ENCODE measurements around the gene CCT6A.
"Not testable (repeated sequence)": the region's sequence is repeated elsewhere in the genome, so short reads cannot be mapped to it uniquely, and the experiment has no call there.

The CCT6A gene

DNA sequence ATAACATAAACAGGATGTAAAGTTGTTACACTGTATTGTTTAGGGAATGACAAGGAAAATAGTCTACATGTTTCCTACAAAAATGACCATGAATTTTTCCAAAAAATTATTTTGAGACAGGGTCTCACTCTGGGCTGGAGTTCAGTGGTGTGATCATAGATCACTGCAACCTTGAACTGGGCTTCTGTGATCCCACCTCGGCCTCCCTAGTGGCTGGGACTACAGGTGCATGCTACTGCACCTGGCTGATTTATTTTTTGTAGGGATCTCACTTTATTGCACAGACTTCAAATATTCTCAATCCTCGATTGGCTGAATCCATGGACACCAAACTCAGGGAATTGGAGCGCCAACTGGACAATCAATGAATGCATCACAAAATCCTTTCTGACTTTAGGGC is 48.1 kb downstream of the CCT6A start:
- H3K27me3 Mint-ChIP-seq, result no peaks in the 10 kb centered on the region
- H3K9me3 Mint-ChIP-seq, result no peaks in the 10 kb centered on the region
- no peak overlapping the region for H3K27ac Mint-ChIP-seq
- no peak overlapping the region for H3K4me3 Mint-ChIP-seq
- no peak for ATAC-seq (replicated peaks)
- peaks cover 17 to 35% of the 10 kb centered on the region in 2 donors for H3K36me3 Mint-ChIP-seq
- peaks cover 6 to 8% of the 10 kb centered on the region in 2 donors for H3K4me1 Mint-ChIP-seq
- DNase-seq, result no peak

DNA sequence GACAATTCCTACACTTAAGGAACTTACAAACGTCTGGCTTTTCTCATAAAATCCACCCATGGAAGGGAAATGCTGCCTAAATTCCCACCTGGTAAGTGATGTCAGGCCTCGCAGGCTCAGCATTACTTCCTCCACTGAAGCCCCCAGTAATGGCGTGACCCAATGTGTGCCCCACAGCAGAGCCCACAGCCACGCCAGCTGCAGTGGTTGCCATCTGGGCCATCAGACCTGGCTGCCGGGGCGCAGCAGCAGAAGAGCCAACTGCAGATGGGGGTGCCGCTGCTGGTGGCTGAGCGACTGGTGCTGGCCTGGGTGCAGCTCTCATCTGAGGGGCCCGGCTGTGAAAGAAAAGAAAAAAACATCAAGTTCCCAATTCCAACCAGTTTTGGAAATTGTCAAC is 52.6 kb downstream of the CCT6A start:
- H3K4me3 Mint-ChIP-seq; H3K27ac Mint-ChIP-seq; ATAC-seq (replicated peaks); DNase-seq; H3K27me3 Mint-ChIP-seq; H3K9me3 Mint-ChIP-seq: not testable (repeated sequence)
- H3K36me3 Mint-ChIP-seq, result peaks cover 25 to 40% of the 10 kb centered on the region in 2 donors
- H3K4me1 Mint-ChIP-seq, result peaks cover 14 to 24% of the 10 kb centered on the region in 2 donors

DNA sequence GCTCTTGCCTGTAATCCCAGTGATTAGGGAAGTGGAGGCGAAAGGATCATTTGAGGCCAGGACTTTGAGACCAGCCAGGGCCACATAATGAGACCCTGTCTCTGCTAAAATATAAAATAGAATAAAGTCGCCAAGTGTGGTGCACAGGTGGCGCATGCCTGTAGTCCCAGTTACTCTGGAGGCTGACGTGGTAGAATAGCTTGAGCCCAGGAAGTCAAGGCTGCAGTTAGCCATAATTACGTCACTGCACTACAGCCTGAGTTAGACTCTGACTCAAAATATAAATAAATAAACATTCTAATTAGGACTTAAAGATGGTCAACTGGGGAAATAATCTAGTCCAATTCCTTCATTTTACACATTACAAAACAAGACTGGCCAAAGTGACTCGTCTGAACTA is 53.9 kb downstream of the CCT6A start:
- Mint-ChIP-seq H3K27ac (peak overlapping the region; percentile 99), H3K27me3 (no peaks in the 10 kb centered on the region), H3K9me3 (peaks cover 7 to 9% of the 10 kb centered on the region in 2 donors), H3K4me1 (peaks cover 14 to 24% of the 10 kb centered on the region in 2 donors), H3K36me3 (peaks cover 22 to 30% of the 10 kb centered on the region in 2 donors), H3K4me3 (peak overlapping the region; percentile 92 to 99)
- ATAC-seq (replicated peaks) (no peak), DNase-seq (no peak)

DNA sequence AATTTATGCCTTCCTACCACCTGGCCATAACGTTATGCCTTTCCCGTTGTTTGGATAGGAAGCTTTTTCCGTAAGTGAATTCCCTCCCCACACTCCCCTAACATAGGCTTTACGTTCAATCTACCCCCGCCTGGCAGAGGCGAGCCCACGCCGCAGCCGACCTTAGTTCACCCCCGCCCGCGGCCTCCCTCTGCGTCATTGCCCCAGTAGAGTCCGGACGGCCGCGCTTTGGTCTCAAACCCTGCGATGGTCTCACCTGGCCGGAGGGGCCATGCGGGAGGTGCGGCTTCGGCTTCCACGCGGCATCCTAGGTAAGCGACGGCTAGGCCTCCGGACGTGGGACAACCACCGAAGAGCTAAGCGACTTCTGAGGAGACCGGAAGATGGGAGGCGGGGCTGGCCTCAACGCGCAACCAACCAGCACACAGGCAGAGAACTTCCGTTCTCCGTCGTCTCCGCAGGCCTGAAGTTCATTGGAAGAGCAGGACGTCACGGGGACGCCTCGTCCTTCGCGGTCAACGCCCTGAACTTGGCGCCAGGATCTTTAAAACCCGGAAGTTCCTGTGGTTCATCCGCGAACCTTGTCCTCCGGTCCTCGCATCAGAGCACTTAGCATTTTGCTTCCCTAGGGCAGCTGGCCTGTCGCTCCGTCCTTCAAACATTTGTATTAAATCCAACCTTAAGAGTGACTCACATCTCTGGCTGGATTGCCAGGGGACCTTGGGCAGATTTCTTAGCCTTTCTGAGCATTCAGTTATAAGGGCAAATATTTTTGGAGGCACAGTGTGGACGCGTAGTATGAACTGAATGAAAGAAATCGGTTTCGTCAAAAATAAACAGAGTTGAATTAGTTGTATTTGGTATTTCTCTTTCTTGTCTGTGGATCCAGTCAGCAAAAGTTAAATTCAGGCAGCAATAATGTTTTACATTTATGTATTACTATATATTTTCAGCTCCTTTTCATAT is 54.8 kb downstream of the CCT6A start, which contains the start of gene CHCHD2:
Gene CHCHD2 (minus strand): TSS at position 369 of the 966 bp plus-strand sequence. CDS start 63 bp downstream, at position 306.
- Mint-ChIP-seq H3K4me1 (peaks cover 13 to 16% of the 10 kb centered on the region in 2 donors), H3K4me3 (peak within 1 kb of the TSS; percentile 92 to 99), H3K27me3 (peaks cover 0 to 4% of the 10 kb centered on the region in 2 donors), H3K9me3 (peaks cover 7 to 9% of the 10 kb centered on the region in 2 donors), H3K27ac (peak within 1 kb of the TSS; percentile 99), H3K36me3 (peaks cover 18 to 22% of the 10 kb centered on the region in 2 donors)
- DNase-seq (peak; percentile 95), ATAC-seq (replicated peaks) (peak; percentile 97 to 99)

DNA sequence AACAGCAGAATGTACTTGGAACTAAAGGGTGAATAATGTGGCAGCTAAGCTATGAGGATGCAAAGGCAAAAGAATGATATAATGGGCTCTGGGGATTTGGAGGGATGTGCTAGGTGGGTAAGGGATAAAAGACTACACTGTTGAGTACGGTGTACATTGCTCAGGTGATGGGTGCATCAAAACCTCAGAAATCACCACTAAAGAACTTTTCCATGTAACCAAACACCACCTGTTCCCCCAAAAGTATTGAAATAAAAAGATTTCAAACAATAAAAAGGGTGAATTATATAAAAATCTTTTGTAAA is 56.3 kb downstream of the CCT6A start:
- Mint-ChIP-seq H3K4me1 (peaks cover 13 to 16% of the 10 kb centered on the region in 2 donors), H3K27me3 (peaks cover 0 to 4% of the 10 kb centered on the region in 2 donors), H3K36me3 (peaks cover 18 to 19% of the 10 kb centered on the region in 2 donors), H3K4me3 (peak overlapping the region in 1 of 2 donors; percentile 52), H3K9me3 (peaks cover 7 to 9% of the 10 kb centered on the region in 2 donors), H3K27ac (peak overlapping the region; percentile 99)
- DNase-seq (no peak), ATAC-seq (replicated peaks) (no peak)

DNA sequence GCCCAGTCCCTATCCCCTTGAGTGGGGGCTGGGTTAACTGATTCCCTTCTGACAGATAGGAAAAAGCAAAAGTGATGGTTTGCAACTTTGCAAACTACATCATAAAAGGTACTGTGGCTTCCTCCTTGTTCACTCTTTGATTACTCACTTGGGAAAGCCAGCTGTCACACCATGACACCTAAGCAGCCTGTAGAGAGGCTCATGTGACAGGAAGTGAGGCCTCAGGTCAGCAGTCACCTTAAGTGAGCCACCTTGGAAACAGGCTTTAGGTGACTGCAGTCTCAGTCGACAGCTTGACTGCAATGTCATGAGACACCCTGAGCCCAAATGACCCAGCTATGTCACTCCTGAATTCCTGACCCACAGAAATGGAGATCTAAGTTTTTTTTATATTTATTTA is 59.0 kb downstream of the CCT6A start:
- DNase-seq (no peak), ATAC-seq (replicated peaks) (no peak)
- Mint-ChIP-seq H3K4me3 (no peak overlapping the region), H3K9me3 (peaks cover 7 to 9% of the 10 kb centered on the region in 2 donors), H3K4me1 (peaks cover 11 to 16% of the 10 kb centered on the region in 2 donors), H3K27me3 (peaks cover 5 to 8% of the 10 kb centered on the region in 2 donors), H3K27ac (no peak overlapping the region), H3K36me3 (peaks cover 15 to 16% of the 10 kb centered on the region in 2 donors)

DNA sequence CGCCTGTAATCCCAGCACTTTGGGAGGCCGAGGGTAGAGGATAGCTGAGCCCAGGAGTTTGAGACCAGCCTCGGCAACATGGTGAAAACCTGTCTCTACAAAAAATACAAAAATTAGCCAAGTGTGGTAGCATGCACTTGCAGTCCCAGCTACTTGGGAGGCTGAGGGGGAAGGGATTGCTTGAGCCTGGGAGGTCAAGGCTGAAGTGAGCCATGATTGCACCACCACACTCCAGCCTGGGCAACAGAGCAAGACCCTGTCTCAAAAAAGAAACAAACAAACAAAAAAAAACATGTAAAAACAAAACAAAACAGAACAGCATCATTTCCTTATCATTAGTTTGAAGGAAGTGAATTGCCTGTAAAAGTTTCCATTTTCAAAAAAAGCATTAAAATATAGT is 60.7 kb downstream of the CCT6A start:
- not testable (repeated sequence) for H3K4me1 Mint-ChIP-seq; H3K9me3 Mint-ChIP-seq; H3K36me3 Mint-ChIP-seq; ATAC-seq (replicated peaks); DNase-seq; H3K4me3 Mint-ChIP-seq; H3K27ac Mint-ChIP-seq
- H3K27me3 Mint-ChIP-seq, result peaks cover 17 to 24% of the 10 kb centered on the region in 2 donors

Data from stimulated activated naive B cell treated with anti-CD40 and anti-IgM and Interleukin-4, amounts not matched to agents 10 μg/mL and 1 μg/mL and 100 μg/mL, for 72 hours (primary cell).